Hematopoietic multipotent progenitor cell treated with erythropoietin and hydrocortisone succinate and interleukin-3 and kit ligand, for 8 days (in vitro differentiated cells): ENCODE measurements around the gene GTF2IRD1.
A peak's percentile ranks its signal among the peaks of the same experiment; 100 is the strongest.
"Not testable (repeated sequence)": the region's sequence is repeated elsewhere in the genome, so short reads cannot be mapped to it uniquely, and the experiment has no call there.

Experiments
- DNase-seq: peaks from one replicate; pipeline ENCODE4 v3.0.0-alpha.2; 2015

The GTF2IRD1 gene

GRCh38 chr7:74518654-74519053, 64.9 kb downstream of the GTF2IRD1 start:
- DNase-seq: no peak

- DNase-seq: no peak
Observed at GRCh38 chr7:74519395-74519794, 65.7 kb downstream of the GTF2IRD1 start.

GRCh38 chr7:74521855-74522254, 68.1 kb downstream of the GTF2IRD1 start:
- no peak for DNase-seq

- DNase-seq: no peak
Observed at GRCh38 chr7:74522281-74522905, 68.7 kb downstream of the GTF2IRD1 start.

- DNase-seq: no peak
Observed at GRCh38 chr7:74523015-74523414, 69.3 kb downstream of the GTF2IRD1 start.

GRCh38 chr7:74525140-74525539, 71.4 kb downstream of the GTF2IRD1 start:
- no peak for DNase-seq

GRCh38 chr7:74525881-74526280, 72.2 kb downstream of the GTF2IRD1 start:
- no peak for DNase-seq

GRCh38 chr7:74526780-74527179, 73.1 kb downstream of the GTF2IRD1 start:
- DNase-seq: no peak

GRCh38 chr7:74527842-74528241, 74.1 kb downstream of the GTF2IRD1 start:
- no peak for DNase-seq

GRCh38 chr7:74528773-74529172, 75.1 kb downstream of the GTF2IRD1 start:
- not testable (repeated sequence) for DNase-seq

GRCh38 chr7:74535951-74536356, 82.2 kb downstream of the GTF2IRD1 start:
- no peak for DNase-seq

GRCh38 chr7:74541937-74542336, 88.2 kb downstream of the GTF2IRD1 start:
- not testable (repeated sequence) for DNase-seq

- DNase-seq: peak; percentile 55
Observed at GRCh38 chr7:74542558-74543117, 88.9 kb downstream of the GTF2IRD1 start.

GRCh38 chr7:74544706-74545469, 91.2 kb downstream of the GTF2IRD1 start:
- peak; percentile 78 for DNase-seq

GRCh38 chr7:74545921-74546320, 92.2 kb downstream of the GTF2IRD1 start:
- peak; percentile 22 for DNase-seq

- not testable (repeated sequence) for DNase-seq
Observed at GRCh38 chr7:74553596-74554012, 99.9 kb downstream of the GTF2IRD1 start.

GRCh38 chr7:74554178-74554577, 100.5 kb downstream of the GTF2IRD1 start:
- no peak for DNase-seq

- peak; percentile 73 for DNase-seq
Observed at GRCh38 chr7:74560086-74560719, 106.5 kb downstream of the GTF2IRD1 start.

- DNase-seq: no peak
Observed at GRCh38 chr7:74561898-74562613, 108.3 kb downstream of the GTF2IRD1 start.

GRCh38 chr7:74563639-74564038, 109.9 kb downstream of the GTF2IRD1 start:
- not testable (repeated sequence) for DNase-seq

GRCh38 chr7:74567318-74567668, 113.6 kb downstream of the GTF2IRD1 start:
- DNase-seq: no peak

- no peak for DNase-seq
Observed at GRCh38 chr7:74568658-74569057, 115.0 kb downstream of the GTF2IRD1 start.

GRCh38 chr7:74569501-74570075, 115.9 kb downstream of the GTF2IRD1 start:
- peak; percentile 56 for DNase-seq
